Parietal lobe (tissue), 2 donors: ENCODE measurements around the gene TOX2. TPM values are rescaled to one million over a fixed set of nuclear protein-coding genes. Genes with fewer than 3 reads are reported as not detected.

Experiments
- small RNA-seq: library from RNA; depleted of rRNA; stranded (forward); fragments of <200 nt; gene quantifications from one replicate; pipeline ENCODE3, GENCODE V24; 2014; ENCODE audit warnings: low replicate concordance
- total RNA-seq: library from RNA; depleted of rRNA; stranded (reverse); fragments of >200 nt; gene quantifications from one replicate; pipeline ENCODE4 v1.2.3, GENCODE V29; 2014

TOX2 gene
- total RNA-seq = 0.63 TPM

GRCh38 chr20:43914311-43915210, at the start of gene TOX2:
TSS of gene TOX2 (plus strand) at chr20:43914852. CDS start at chr20:43914892, 40 bp downstream.

Small RNA genes within 50 kb of the gene (small RNA-seq; reads per million reads assigned to genes)
- gene RN7SL443P = not detected

Other genes with a start within 250 kb of the TOX2 start
- 2.2 TPM for gene MYBL2, start 247.7 kb upstream of the TOX2 start, total RNA-seq
- not detected for gene GTSF1L, start 187.8 kb upstream of the TOX2 start, total RNA-seq